ENCODE results near the gene EML5. TPM values are rescaled to one million over a fixed set of nuclear protein-coding genes. Genes with fewer than 3 reads are reported as not detected.

The EML5 gene
- total RNA-seq, 3 donors from 2014 or later (not counting 1 experiment from before 2014, with no cell fraction given): 0.68 to 1.3 (median 1.0) TPM

DNA sequence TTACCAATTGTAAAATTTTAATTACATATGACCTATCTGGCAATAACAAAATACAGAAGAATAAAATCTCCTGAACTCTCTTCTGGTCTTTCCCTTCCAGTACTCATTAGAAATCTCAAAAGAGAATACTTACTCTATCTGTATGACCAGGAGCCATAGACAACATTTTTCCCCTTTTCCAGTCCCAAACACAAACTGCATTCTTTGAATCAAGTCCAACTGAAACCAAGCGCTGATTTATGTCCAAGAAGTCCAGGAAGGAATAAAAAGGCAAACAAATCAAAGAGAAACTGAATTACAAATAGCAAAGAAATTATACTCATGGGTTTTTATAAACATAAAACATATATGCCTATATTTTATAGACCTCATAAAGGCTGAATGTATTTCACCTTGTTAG is 46.7 kb downstream of the EML5 start:
- H3K36me3 Mint-ChIP-seq: no peaks in the 10 kb centered on the region
- no peaks in the 10 kb centered on the region for H3K4me1 ChIP-seq (ENCODE audit: control insufficient read depth, insufficient read depth, low read length)
- no peak overlapping the region for H3K4me3 Mint-ChIP-seq
- TF ChIP-seq, protein P1, sequence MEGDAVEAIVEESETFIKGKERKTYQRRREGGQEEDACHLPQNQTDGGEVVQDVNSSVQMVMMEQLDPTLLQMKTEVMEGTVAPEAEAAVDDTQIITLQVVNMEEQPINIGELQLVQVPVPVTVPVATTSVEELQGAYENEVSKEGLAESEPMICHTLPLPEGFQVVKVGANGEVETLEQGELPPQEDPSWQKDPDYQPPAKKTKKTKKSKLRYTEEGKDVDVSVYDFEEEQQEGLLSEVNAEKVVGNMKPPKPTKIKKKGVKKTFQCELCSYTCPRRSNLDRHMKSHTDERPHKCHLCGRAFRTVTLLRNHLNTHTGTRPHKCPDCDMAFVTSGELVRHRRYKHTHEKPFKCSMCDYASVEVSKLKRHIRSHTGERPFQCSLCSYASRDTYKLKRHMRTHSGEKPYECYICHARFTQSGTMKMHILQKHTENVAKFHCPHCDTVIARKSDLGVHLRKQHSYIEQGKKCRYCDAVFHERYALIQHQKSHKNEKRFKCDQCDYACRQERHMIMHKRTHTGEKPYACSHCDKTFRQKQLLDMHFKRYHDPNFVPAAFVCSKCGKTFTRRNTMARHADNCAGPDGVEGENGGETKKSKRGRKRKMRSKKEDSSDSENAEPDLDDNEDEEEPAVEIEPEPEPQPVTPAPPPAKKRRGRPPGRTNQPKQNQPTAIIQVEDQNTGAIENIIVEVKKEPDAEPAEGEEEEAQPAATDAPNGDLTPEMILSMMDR (IDR thresholded peaks at IDR 0.05): no peak
- no peak for DNase-seq
- no peaks in the 10 kb centered on the region for H3K9me3 ChIP-seq (ENCODE audit: control insufficient read depth, insufficient read depth, low read length)
- H3K27ac ChIP-seq (ENCODE audit: low read length): no peak overlapping the region
- intact Hi-C loops (cut with micrococcal nuclease): no loop called here
- no peak for ATAC-seq
- no peak overlapping the region for H3K4me3 ChIP-seq (ENCODE audit: low read length)
- no peaks in the 10 kb centered on the region for H3K36me3 ChIP-seq (ENCODE audit: control insufficient read depth, insufficient read depth, low read length)
- H3K4me1 Mint-ChIP-seq: no peaks in the 10 kb centered on the region
- no peak overlapping the region for H3K27ac Mint-ChIP-seq
- H3K9me3 Mint-ChIP-seq: no peaks in the 10 kb centered on the region
- no peaks in the 10 kb centered on the region for H3K27me3 ChIP-seq (ENCODE audit: control insufficient read depth, insufficient read depth, low read length)
- H3K27me3 Mint-ChIP-seq (ENCODE audit: low read depth in 2 of 2): peaks cover 3 to 13% of the 10 kb centered on the region in 2 donors
- 100% methylated on average over 1 of the region's 1 CpG for WGBS (ENCODE audit: insufficient coverage)

DNA sequence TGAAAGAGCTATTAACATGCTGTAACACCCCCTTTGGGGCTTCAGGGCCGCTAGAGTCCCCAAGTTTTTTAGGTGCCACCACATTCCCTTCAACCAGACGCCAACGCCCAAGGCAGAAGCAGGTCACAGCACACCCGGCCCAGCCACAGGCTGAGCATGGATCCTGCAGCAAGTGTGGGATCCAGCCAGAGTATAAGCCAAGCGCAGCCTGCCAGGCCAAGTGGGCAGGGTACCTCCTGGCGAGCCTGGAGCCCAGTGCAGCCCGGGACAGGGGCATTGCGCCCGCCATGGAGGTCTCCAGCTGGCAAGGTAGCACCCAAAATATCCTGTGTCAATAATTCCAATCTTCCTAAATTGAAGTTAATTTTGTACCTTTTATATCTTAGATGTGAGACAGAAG is 55.5 kb downstream of the EML5 start:
- no peak overlapping the region for H3K4me3 Mint-ChIP-seq
- DNase-seq (no peak), ATAC-seq (no peak)
- no peaks in the 10 kb centered on the region for H3K4me1 ChIP-seq (ENCODE audit: control insufficient read depth, insufficient read depth, low read length)
- no peak overlapping the region for H3K4me3 ChIP-seq (ENCODE audit: low read length)
- H3K27me3 Mint-ChIP-seq (ENCODE audit: low read depth in 2 of 2): peaks cover 3 to 8% of the 10 kb centered on the region in 2 donors
- no peaks in the 10 kb centered on the region for H3K9me3 ChIP-seq (ENCODE audit: control insufficient read depth, insufficient read depth, low read length)
- intact Hi-C loops (cut with micrococcal nuclease): no loop called here
- H3K27ac Mint-ChIP-seq: no peak overlapping the region
- H3K36me3 ChIP-seq (ENCODE audit: control insufficient read depth, insufficient read depth, low read length): no peaks in the 10 kb centered on the region
- 96% methylated on average over 9 of the region's 9 CpGs for WGBS (ENCODE audit: insufficient coverage)
- H3K27me3 ChIP-seq (ENCODE audit: control insufficient read depth, insufficient read depth, low read length): no peaks in the 10 kb centered on the region
- H3K9me3 Mint-ChIP-seq: no peaks in the 10 kb centered on the region
- H3K27ac ChIP-seq (ENCODE audit: low read length): no peak overlapping the region
- no peaks in the 10 kb centered on the region for H3K36me3 Mint-ChIP-seq
- TF ChIP-seq, protein P1 (IDR thresholded peaks at IDR 0.05): no peak
- H3K4me1 Mint-ChIP-seq: no peaks in the 10 kb centered on the region

DNA sequence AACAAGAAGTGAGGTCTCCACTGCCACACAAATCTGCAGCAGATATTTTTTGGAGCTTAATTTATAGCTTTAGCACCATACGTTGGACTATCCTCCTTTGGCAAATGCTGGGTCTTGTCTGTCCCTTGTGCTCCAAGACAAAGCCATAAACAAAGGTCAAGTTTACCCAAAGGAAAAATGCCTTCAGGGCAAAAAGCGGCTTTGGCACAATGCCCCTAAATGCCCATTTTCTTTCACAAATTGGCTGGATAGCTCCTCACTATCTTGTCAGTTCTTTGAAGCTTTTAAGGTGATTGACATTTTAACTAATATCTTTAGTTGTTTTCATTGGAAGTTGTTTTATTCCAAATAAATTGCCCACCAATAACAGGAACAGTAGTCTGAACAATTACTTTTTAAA is 59.6 kb downstream of the EML5 start:
- intact Hi-C loops (cut with micrococcal nuclease): no loop called here
- Histone ChIP-seq H3K27ac (ENCODE audit: low read length) (no peak overlapping the region), H3K4me1 (ENCODE audit: control insufficient read depth, insufficient read depth, low read length) (no peaks in the 10 kb centered on the region), H3K4me3 (ENCODE audit: low read length) (no peak overlapping the region), H3K9me3 (ENCODE audit: control insufficient read depth, insufficient read depth, low read length) (no peaks in the 10 kb centered on the region), H3K36me3 (ENCODE audit: control insufficient read depth, insufficient read depth, low read length) (no peaks in the 10 kb centered on the region), H3K27me3 (ENCODE audit: control insufficient read depth, insufficient read depth, low read length) (no peaks in the 10 kb centered on the region)
- Mint-ChIP-seq H3K36me3 (no peaks in the 10 kb centered on the region), H3K4me3 (no peak overlapping the region), H3K9me3 (no peaks in the 10 kb centered on the region), H3K27ac (no peak overlapping the region), H3K27me3 (ENCODE audit: low read depth in 2 of 2) (no peaks in the 10 kb centered on the region), H3K4me1 (no peaks in the 10 kb centered on the region)
- DNase-seq (no peak), ATAC-seq (no peak)
- 95% methylated on average over 2 of the region's 2 CpGs for WGBS (ENCODE audit: insufficient coverage)
- TF ChIP-seq, protein P1 (IDR thresholded peaks at IDR 0.05): no peak

DNA sequence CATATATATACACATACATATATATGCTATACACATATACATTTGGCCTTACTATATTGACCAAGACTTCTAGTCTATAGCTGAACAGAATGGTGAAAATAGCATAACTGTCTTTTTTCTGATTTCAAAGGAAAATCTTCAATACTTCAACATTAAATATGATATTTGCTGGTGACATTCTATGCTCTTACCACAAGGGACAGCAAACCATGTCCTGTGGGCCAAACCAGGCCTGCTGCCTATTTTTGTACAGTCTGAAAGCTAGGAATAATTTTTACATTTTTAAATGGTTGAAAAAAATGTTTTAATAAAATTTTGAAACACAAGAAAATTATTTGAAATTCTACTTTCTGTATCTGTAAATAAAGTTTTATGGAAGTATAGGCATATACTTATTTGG is 63.6 kb downstream of the EML5 start:
- TF ChIP-seq, protein P1 (IDR thresholded peaks at IDR 0.05): no peak
- ATAC-seq: no peak

More for the DNA sequence above, 63.6 kb downstream of the EML5 start:
- H3K27ac ChIP-seq (ENCODE audit: low read length): no peak overlapping the region
- H3K27ac Mint-ChIP-seq: no peak overlapping the region
- no peaks in the 10 kb centered on the region for H3K36me3 Mint-ChIP-seq
- no peak overlapping the region for H3K4me3 ChIP-seq (ENCODE audit: low read length)
- no peak overlapping the region for H3K4me3 Mint-ChIP-seq
- intact Hi-C loops (cut with micrococcal nuclease): no loop called here
- no peaks in the 10 kb centered on the region for H3K9me3 Mint-ChIP-seq
- no peak for DNase-seq
- H3K9me3 ChIP-seq (ENCODE audit: control insufficient read depth, insufficient read depth, low read length): no peaks in the 10 kb centered on the region
- no peaks in the 10 kb centered on the region for H3K27me3 Mint-ChIP-seq (ENCODE audit: low read depth in 2 of 2)
- H3K36me3 ChIP-seq (ENCODE audit: control insufficient read depth, insufficient read depth, low read length): no peaks in the 10 kb centered on the region
- H3K4me1 ChIP-seq (ENCODE audit: control insufficient read depth, insufficient read depth, low read length): no peaks in the 10 kb centered on the region
- no peaks in the 10 kb centered on the region for H3K27me3 ChIP-seq (ENCODE audit: control insufficient read depth, insufficient read depth, low read length)
- no peaks in the 10 kb centered on the region for H3K4me1 Mint-ChIP-seq
